IMR-90 (cell line): ENCODE results near the gene GKAP1.

Experiments
- CEBPB ChIP-seq: IDR thresholded peaks from 2 replicates; pipeline ENCODE4 v1.6.1; 2012; ENCODE audit warnings: low read depth, low read length, improper control_type of control experiment
- CHD1 ChIP-seq: IDR thresholded peaks from 2 replicates; pipeline ENCODE4 v1.6.1; 2012; ENCODE audit warnings: low read depth, low read length, improper control_type of control experiment
- FOS ChIP-seq: fragments of 150-350 bp; IDR thresholded peaks from 2 replicates; pipeline ENCODE4 v1.6.1; 2016; ENCODE audit warnings: low read depth, low read length
- MAZ ChIP-seq: IDR thresholded peaks from 2 replicates; pipeline ENCODE4 v1.6.1; 2012; ENCODE audit warnings: low read depth, mild to moderate bottlenecking, low read length, improper control_type of control experiment, moderate library complexity, borderline replicate concordance
- MXI1 ChIP-seq: IDR thresholded peaks from 2 replicates; pipeline ENCODE4 v1.6.1; 2012; ENCODE audit warnings: low read depth, mild to moderate bottlenecking, low read length, moderate library complexity, borderline replicate concordance
- POLR2A ChIP-seq: IDR thresholded peaks from 2 replicates; pipeline ENCODE4 v1.6.1; 2012; ENCODE audit warnings: mild to moderate bottlenecking, low read depth, low read length
- RAD21 ChIP-seq: IDR thresholded peaks from 2 replicates; pipeline ENCODE4 v1.6.1; 2012; ENCODE audit warnings: low read length, improper control_type of control experiment
- RCOR1 ChIP-seq: IDR thresholded peaks from 2 replicates; pipeline ENCODE4 v1.6.1; 2012; ENCODE audit warnings: mild to moderate bottlenecking, low read length, improper control_type of control experiment; ENCODE audit not compliant: insufficient replicate concordance
- RFX5 ChIP-seq: IDR thresholded peaks from 2 replicates; pipeline ENCODE4 v1.8.0; 2012; ENCODE audit warnings: low read depth, mild to moderate bottlenecking, low read length, moderate library complexity
- TF ChIP-seq, protein P1 (sequence below): conservative IDR thresholded peaks from 2 replicates; pipeline ENCODE4 v1.5.1; 2012; ENCODE audit warnings: mild to moderate bottlenecking, low read depth, low read length, improper control_type of control experiment
- TF ChIP-seq, protein P2 (sequence below): fragments of 150-350 bp; IDR thresholded peaks from 2 replicates; pipeline ENCODE4 v1.6.1; 2017; ENCODE audit warnings: mild to moderate bottlenecking, antibody characterized with exemption, low read length, low read depth

- TF ChIP-seq, protein P1, sequence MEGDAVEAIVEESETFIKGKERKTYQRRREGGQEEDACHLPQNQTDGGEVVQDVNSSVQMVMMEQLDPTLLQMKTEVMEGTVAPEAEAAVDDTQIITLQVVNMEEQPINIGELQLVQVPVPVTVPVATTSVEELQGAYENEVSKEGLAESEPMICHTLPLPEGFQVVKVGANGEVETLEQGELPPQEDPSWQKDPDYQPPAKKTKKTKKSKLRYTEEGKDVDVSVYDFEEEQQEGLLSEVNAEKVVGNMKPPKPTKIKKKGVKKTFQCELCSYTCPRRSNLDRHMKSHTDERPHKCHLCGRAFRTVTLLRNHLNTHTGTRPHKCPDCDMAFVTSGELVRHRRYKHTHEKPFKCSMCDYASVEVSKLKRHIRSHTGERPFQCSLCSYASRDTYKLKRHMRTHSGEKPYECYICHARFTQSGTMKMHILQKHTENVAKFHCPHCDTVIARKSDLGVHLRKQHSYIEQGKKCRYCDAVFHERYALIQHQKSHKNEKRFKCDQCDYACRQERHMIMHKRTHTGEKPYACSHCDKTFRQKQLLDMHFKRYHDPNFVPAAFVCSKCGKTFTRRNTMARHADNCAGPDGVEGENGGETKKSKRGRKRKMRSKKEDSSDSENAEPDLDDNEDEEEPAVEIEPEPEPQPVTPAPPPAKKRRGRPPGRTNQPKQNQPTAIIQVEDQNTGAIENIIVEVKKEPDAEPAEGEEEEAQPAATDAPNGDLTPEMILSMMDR, result no peak
- TF ChIP-seq POLR2A, result no peak
- no peak for TF ChIP-seq MXI1
- no peak for TF ChIP-seq CHD1
- TF ChIP-seq FOS, result no peak
- TF ChIP-seq, protein P2, sequence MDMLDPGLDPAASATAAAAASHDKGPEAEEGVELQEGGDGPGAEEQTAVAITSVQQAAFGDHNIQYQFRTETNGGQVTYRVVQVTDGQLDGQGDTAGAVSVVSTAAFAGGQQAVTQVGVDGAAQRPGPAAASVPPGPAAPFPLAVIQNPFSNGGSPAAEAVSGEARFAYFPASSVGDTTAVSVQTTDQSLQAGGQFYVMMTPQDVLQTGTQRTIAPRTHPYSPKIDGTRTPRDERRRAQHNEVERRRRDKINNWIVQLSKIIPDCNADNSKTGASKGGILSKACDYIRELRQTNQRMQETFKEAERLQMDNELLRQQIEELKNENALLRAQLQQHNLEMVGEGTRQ, result no peak
- no peak for TF ChIP-seq MAZ
- no peak for TF ChIP-seq RAD21
- no peak for TF ChIP-seq RCOR1
- no peak for TF ChIP-seq CEBPB
- TF ChIP-seq RFX5, result no peak
Observed at GRCh38 chr9:83715794-83716193, 101.8 kb downstream of the GKAP1 start.
